Head of caudate nucleus (tissue), 42 donors: ENCODE results near the gene UGGT1.
A peak's percentile ranks its signal among the peaks of the same experiment; 100 is the strongest.

Experiments
- DNase-seq, 42 donors: peaks; one replicate each; pipeline versions ENCODE4 v3.0.0 to v3.0.0-alpha.2; 2020 to 2021; ENCODE audit warnings: mixed read lengths in 7 of 42
- intact Hi-C: fragments of 100-400 bp; cut with DNase I; formaldehyde crosslinking; loops from one replicate; pipeline ENCODE4 v1.15.0; 2022

Gene UGGT1

GRCh38 chr2:128090945-128091725, at the start of gene UGGT1:
Gene UGGT1, plus strand, starts transcription at chr2:128091200. Its CDS starts 158 bp downstream, at chr2:128091358.
- DNase-seq = peak; percentile 89 to 98 (median 95)
- intact Hi-C loops = loop anchor here (2.0 to 5.0 kb wide), 2 partner anchors 62 to 209 kb away; partner anchors contain the start of gene SAP130

GRCh38 chr2:128041561-128041960, 49.4 kb upstream of the UGGT1 start:
- no peak for DNase-seq
- intact Hi-C loops = no loop called here

GRCh38 chr2:128043041-128043440, 48.0 kb upstream of the UGGT1 start:
- intact Hi-C loops = no loop called here
- DNase-seq = no peak

GRCh38 chr2:128053331-128053730, 37.7 kb upstream of the UGGT1 start:
- DNase-seq = no peak
- intact Hi-C loops = no loop called here

GRCh38 chr2:128054104-128054885, 36.7 kb upstream of the UGGT1 start:
- DNase-seq = no peak
- intact Hi-C loops = no loop called here

GRCh38 chr2:128057334-128057733, 33.7 kb upstream of the UGGT1 start:
- no peak for DNase-seq
- intact Hi-C loops = no loop called here

GRCh38 chr2:128058114-128058513, 32.9 kb upstream of the UGGT1 start:
- intact Hi-C loops = no loop called here
- DNase-seq = no peak

- intact Hi-C loops = no loop called here
- no peak for DNase-seq
Observed at GRCh38 chr2:128062571-128062970, 28.4 kb upstream of the UGGT1 start.

GRCh38 chr2:128064353-128064752, 26.6 kb upstream of the UGGT1 start:
- intact Hi-C loops = no loop called here
- no peak for DNase-seq

- intact Hi-C loops = no loop called here
- no peak for DNase-seq
Observed at GRCh38 chr2:128069769-128070168, 21.2 kb upstream of the UGGT1 start.

GRCh38 chr2:128073278-128073677, 17.7 kb upstream of the UGGT1 start:
- no peak for DNase-seq
- intact Hi-C loops = no loop called here

GRCh38 chr2:128076461-128077106, 14.4 kb upstream of the UGGT1 start:
- intact Hi-C loops = no loop called here
- no peak for DNase-seq

- intact Hi-C loops = no loop called here
- no peak for DNase-seq
Observed at GRCh38 chr2:128084757-128085156, 6.2 kb upstream of the UGGT1 start.

- intact Hi-C loops = no loop called here
- no peak for DNase-seq
Observed at GRCh38 chr2:128086244-128086643, 4.8 kb upstream of the UGGT1 start.

- intact Hi-C loops = loop anchor here (2.0 to 5.0 kb wide), 2 partner anchors 62 to 208 kb away; partner anchors contain the start of gene SAP130
- peak in 1 of 42 donors; percentile 2 for DNase-seq
Observed at GRCh38 chr2:128090575-128090944, 440 bp upstream of the UGGT1 start.

GRCh38 chr2:128091726-128092080, 703 bp downstream of the UGGT1 start:
- intact Hi-C loops = loop anchor here (2.0 to 5.0 kb wide), 2 partner anchors 63 to 209 kb away; partner anchors contain the start of gene SAP130

GRCh38 chr2:128092656-128093055, 1.7 kb downstream of the UGGT1 start:
- intact Hi-C loops = loop anchor here (5.0 kb wide), 1 partner anchor 210 kb away; no protein-coding TSS in a partner anchor
- DNase-seq = no peak

More at GRCh38 chr2:128091726-128092080, 703 bp downstream of the UGGT1 start:
- no peak for DNase-seq

- no peak for DNase-seq
- intact Hi-C loops = loop anchor here (5.0 kb wide), 1 partner anchor 211 kb away; no protein-coding TSS in a partner anchor
Observed at GRCh38 chr2:128093762-128094161, 2.8 kb downstream of the UGGT1 start.

- intact Hi-C loops = no loop called here
Observed at GRCh38 chr2:128095201-128095600, 4.2 kb downstream of the UGGT1 start.

GRCh38 chr2:128103407-128103806, 12.4 kb downstream of the UGGT1 start:
- DNase-seq = no peak
- intact Hi-C loops = no loop called here

More at GRCh38 chr2:128095201-128095600, 4.2 kb downstream of the UGGT1 start:
- no peak for DNase-seq
